Islet of Langerhans (tissue), 1 donor: Measurements from ENCODE around the gene PRKD1.
A peak's percentile ranks its signal among the peaks of the same experiment; 100 is the strongest.

ENCODE experiments used
- FAIRE-seq: peaks from one replicate; lab custom pipeline; 2011; peaks lifted over from hg19 to GRCh38; lab: Jason Lieb, UNC

Gene PRKD1

GRCh38 chr14:29836395-29836794 is 91.3 kb downstream of the PRKD1 start:
- FAIRE-seq = no peak

- no peak for FAIRE-seq
These were observed 95.6 kb downstream of the PRKD1 start for GRCh38 chr14:29832042-29832441.

- no peak for FAIRE-seq
These were observed 97.8 kb downstream of the PRKD1 start for GRCh38 chr14:29829851-29830250.

GRCh38 chr14:29823816-29824215 is 103.8 kb downstream of the PRKD1 start:
- FAIRE-seq = no peak

GRCh38 chr14:29822430-29822709 is 105.3 kb downstream of the PRKD1 start:
- FAIRE-seq = no peak

DNA sequence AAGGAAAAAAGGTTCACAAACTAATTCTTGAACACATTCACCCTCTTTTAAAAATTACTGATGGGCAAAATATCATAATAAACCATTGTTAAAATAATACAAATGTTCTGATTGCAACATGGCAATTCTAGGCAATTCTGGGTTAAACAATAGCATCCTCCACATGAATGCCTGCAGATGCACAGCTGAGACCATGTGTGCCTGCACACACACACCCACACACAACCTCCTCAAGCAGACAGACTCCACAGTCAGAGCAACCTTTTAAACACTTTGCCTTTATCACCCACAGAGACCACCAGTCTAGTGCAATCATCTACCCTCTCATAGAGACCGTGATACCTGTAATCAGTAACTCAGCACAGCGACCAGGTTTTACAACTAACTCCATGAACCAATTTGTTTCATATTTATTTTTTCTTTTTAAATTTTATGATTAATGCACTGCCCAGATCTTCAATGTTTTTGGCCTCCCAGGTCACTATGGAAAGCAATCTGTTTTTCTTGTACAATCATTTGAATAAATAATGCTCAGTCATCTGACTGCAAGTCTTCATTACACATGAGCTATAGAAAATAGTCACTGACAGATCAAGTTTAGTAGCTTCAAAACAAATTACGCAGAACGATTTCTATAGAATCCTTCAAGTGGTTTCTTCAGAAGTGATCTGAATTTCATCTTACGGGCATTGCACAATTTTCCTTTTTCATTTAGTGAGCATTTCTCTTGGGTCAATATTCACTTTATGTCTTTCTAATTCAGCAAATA is 105.8 kb downstream of the PRKD1 start:
- FAIRE-seq = peak; percentile 100

DNA sequence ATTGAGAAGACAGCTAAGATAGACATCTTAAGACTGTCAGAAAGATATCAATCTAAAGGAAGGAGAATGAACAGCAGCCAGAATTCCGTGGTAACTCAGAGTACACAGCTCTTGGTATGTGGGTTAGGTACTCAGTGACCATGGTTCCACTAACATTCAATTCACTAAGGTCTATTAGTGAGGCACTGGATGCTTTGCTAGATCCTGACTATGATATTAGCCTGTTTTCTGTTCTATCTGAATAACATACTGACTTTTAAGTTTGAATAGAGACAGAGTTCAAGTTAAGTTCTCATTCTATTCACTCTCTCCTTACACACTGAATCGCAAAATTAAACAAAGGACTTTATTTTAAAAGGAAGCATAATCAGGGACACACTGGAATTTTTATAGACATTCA is 106.4 kb downstream of the PRKD1 start:
- FAIRE-seq = peak; percentile 27

DNA sequence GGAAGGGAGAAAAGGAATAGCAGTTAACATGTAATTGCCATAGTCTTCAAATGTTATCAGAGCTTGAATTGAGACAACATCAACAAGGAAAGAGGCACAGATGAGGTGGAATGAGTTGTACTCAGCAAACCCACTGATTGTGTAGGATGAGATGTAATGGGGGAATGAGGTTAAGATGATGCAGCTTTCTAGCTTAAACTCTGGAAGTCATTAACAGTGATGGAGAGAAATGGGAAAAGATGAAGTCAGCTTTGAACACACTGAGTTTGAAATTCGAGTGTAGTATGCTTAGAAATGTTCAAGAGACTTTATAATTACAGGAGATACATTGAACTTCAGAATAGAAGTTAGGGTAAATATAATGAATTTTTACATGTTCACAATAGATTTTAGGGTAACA is 106.9 kb downstream of the PRKD1 start:
- no peak for FAIRE-seq

DNA sequence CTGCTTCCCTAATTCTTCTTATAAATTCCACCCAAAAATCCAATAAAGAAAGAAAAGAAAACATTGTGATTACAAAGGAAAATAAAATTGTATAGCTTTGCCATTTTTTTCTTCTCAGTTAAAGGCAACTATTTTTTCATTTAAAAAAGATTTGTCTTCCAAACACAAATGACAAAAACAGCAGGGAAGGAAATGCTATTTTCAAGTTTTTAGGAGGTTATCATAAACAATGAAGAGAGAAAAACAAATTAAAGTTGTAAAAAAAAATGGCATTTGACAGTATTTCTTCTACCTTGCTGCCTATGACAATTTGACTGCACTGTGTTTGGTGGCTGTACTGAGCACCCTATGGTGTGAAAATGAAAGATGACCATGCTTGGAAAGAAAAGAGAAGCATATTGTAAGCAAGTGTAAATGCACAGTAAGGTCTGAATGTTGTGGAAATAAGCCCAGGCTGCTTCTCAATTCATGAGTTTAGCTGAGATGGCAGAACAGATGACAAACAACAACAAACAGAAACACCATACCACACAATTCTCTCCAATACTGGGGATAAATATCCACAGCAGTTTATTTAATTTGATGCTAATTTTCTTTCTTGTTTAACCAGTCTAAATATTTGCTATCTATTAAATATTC is 109.8 kb downstream of the PRKD1 start:
- FAIRE-seq = no peak

GRCh38 chr14:29815016-29815674 is 112.5 kb downstream of the PRKD1 start:
- FAIRE-seq = no peak

DNA sequence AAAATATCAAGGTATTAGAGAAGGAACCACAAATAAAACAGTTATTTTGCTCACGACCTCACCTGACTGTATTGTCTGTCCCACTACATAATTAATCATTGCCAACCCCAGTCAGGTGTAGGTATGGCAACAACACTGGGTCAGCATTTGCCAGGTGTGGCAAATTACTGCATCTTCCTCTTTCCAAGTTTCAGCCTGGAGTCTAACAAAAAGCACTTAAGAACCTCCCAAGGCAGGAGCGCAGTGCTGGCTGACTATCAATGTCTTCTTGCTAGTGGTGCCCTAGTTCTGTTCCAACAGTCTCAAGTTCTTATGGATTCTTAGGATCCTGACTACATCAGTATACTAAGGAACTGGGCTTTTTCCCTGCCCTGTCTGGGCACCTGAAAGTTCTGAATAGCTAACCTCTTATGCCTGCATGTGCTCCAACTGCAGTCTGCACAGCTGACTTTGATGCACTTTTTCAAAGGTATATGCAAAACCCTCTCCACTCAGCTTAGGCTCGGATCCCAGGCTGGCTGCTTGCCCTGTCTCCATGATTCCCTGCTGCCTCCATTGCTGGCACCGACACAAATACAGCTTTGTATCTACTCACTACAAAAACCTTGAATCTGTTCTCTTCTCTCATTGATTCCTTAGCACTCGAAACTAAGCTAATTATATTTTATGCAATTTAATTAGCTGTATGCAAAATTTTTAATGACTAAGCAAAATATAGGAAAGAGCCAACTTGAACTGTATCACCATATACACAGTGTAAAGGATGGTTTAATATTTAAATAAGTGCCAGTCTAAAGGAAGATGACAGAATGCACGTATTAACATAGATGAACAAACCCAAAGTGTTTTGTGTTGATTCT is 113.3 kb downstream of the PRKD1 start:
- FAIRE-seq = peak; percentile 36

DNA sequence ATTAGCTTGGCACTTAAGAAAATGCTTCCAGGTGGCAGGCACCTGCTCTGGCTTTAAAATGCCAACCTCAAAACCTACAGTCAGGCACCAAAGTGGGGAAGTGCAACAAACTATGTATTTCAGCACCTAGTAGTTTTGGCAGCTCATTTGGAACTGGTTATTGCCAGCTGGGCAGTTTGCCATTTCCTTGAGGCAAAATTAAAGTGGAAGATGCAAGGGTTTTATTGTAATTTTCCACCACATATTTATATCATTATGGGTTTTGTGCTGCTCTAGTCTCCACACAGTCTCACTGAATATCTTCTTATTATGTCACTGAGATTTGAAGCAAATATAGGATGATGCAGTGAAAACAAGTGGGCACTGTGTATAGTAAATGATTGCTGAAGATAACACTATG is 117.0 kb downstream of the PRKD1 start:
- no peak for FAIRE-seq

GRCh38 chr14:29810064-29810463 is 117.6 kb downstream of the PRKD1 start:
- no peak for FAIRE-seq

- FAIRE-seq = no peak
These were observed 121.5 kb downstream of the PRKD1 start for GRCh38 chr14:29806124-29806517.

DNA sequence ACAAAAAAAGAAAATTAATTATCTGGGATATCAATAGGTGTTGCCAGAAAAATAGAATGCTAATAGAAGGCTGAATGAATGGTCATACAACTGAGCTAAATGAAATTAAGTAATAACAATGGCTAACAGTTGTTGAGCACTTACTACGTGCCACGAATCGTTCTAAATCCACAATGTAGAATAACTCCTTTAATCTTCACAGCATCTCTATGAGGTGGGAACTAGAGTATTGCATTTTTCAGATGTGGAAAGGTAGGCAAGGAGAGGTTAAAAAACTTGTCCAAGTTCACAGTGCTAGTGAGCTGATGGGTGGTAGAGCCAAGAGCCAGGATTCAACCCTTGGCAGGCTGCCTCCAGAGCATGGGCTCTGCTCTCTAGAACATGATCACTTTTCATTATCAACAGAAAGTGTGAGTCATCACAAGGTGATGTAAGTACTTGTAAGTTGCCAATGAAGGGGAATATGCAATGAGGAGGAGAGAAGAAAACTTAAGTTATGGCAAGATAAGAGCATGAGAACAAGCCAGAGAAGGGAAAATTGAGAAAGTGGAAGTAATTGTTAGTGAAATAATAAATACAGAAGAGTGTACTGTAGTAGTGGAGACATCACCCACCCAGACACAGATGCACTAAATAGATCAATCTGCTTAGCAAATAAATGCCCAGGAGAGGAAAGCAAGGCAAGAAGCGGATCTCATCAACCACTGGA is 122.1 kb downstream of the PRKD1 start:
- peak; percentile 92 for FAIRE-seq

GRCh38 chr14:29804481-29805266 is 123.0 kb downstream of the PRKD1 start:
- FAIRE-seq = no peak

DNA sequence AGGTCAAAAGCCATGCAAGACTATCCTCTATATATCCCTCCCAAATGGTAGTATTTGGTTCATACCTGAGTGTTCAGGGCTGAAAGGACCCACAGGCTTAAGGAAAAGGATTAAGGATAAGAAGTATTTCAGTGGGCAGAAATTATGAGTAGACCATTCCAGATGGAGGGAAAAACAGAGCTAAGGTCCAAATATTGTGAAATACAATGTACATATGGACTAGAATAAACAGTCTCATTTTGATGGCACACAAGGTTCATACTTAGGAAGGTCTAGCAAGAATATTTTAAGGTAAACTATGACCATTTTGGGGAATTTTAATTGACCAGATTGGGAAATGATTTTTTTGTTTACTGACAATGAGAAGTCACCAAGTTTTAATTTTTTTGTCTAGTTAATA is 124.6 kb downstream of the PRKD1 start:
- FAIRE-seq = no peak

DNA sequence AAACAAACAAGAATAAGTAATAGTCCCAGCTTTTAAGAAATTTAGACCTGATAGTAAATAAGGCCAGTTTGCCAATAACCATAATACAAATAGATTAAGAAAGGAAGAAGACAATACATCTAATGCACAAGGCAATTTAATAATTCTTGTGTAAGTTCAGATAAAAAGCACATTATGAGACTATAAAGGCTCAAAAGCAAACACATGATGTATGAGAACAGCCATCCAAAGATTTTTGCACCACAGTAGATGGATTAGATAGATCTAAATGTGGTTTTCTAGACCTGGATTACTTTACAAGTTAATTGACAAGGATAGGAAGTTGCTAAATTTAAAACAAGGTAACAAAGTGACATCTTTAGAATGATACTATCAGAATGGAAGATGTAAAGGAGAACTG is 125.4 kb downstream of the PRKD1 start:
- FAIRE-seq = no peak

DNA sequence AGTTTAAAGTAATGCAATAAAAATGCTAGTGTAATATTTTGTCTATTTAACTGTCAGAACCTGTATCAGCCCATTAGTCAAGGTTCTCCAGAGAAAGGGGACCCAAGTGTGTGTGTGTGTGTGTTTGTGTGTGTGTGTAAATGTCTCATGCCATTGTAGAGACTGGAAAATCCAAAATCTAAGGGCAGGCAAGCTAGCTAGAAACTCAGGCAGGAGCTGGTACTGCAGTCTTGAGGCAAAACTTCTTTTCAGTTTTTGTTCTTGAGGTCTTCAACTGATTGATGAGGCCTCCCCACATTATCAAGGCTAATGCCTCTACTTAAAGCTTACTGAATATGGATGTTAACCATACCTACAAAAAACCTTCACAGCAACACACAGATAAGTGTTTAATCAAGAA is 126.7 kb downstream of the PRKD1 start:
- no peak for FAIRE-seq

- no peak for FAIRE-seq
These were observed 128.1 kb downstream of the PRKD1 start for GRCh38 chr14:29799464-29800095.

GRCh38 chr14:29798811-29799210 is 128.8 kb downstream of the PRKD1 start:
- peak; percentile 24 for FAIRE-seq
